ENCODE results near the gene CCDC60. TPM values are rescaled to one million over a fixed set of nuclear protein-coding genes. Genes with fewer than 3 reads are reported as not detected.

CCDC60 gene
- not detected in 2 replicates for total RNA-seq (2014; rRNA removed; shearing (Covaris generic))
- polyA plus RNA-seq (2014; cell fraction: nucleus; rRNA removed) = not detected in 2 replicates

GRCh38 chr12:119334430-119335170 lies at the start of gene CCDC60:
CCDC60 (plus strand) TSS chr12:119334729; CDS start chr12:119335177, 448 bp downstream.
- no peak for DNase-seq (ENCODE audit: extremely low read depth, low read depth)

GRCh38 chr12:119288576-119288975 lies 46.0 kb upstream of the CCDC60 start:
- DNase-seq (ENCODE audit: extremely low read depth, low read depth) = no peak

GRCh38 chr12:119292893-119293630 lies 41.5 kb upstream of the CCDC60 start:
- DNase-seq (ENCODE audit: extremely low read depth, low read depth) = no peak

- no peak for DNase-seq (ENCODE audit: extremely low read depth, low read depth)
These were observed 40.3 kb upstream of the CCDC60 start for GRCh38 chr12:119294211-119294610.

GRCh38 chr12:119296535-119296934 lies 38.0 kb upstream of the CCDC60 start:
- DNase-seq (ENCODE audit: extremely low read depth, low read depth) = no peak

GRCh38 chr12:119299130-119299529 lies 35.4 kb upstream of the CCDC60 start:
- no peak for DNase-seq (ENCODE audit: extremely low read depth, low read depth)

- no peak for DNase-seq (ENCODE audit: extremely low read depth, low read depth)
These were observed 33.1 kb upstream of the CCDC60 start for GRCh38 chr12:119301379-119301778.

GRCh38 chr12:119302451-119303080 lies 32.0 kb upstream of the CCDC60 start:
- no peak for DNase-seq (ENCODE audit: extremely low read depth, low read depth)

GRCh38 chr12:119306593-119306992 lies 27.9 kb upstream of the CCDC60 start:
- no peak for DNase-seq (ENCODE audit: extremely low read depth, low read depth)

- no peak for DNase-seq (ENCODE audit: extremely low read depth, low read depth)
These were observed 26.8 kb upstream of the CCDC60 start for GRCh38 chr12:119307747-119308146.

GRCh38 chr12:119308708-119309456 lies 25.6 kb upstream of the CCDC60 start:
- no peak for DNase-seq (ENCODE audit: extremely low read depth, low read depth)

GRCh38 chr12:119311878-119312277 lies 22.7 kb upstream of the CCDC60 start:
- DNase-seq (ENCODE audit: extremely low read depth, low read depth) = no peak

GRCh38 chr12:119312904-119313303 lies 21.6 kb upstream of the CCDC60 start:
- no peak for DNase-seq (ENCODE audit: extremely low read depth, low read depth)

- DNase-seq (ENCODE audit: extremely low read depth, low read depth) = no peak
These were observed 20.2 kb upstream of the CCDC60 start for GRCh38 chr12:119314290-119314689.

GRCh38 chr12:119319638-119320037 lies 14.9 kb upstream of the CCDC60 start:
- no peak for DNase-seq (ENCODE audit: extremely low read depth, low read depth)

GRCh38 chr12:119320678-119321077 lies 13.9 kb upstream of the CCDC60 start:
- DNase-seq (ENCODE audit: extremely low read depth, low read depth) = no peak

GRCh38 chr12:119322301-119322723 lies 12.2 kb upstream of the CCDC60 start:
- no peak for DNase-seq (ENCODE audit: extremely low read depth, low read depth)

GRCh38 chr12:119325813-119326212 lies 8.7 kb upstream of the CCDC60 start:
- no peak for DNase-seq (ENCODE audit: extremely low read depth, low read depth)

- DNase-seq (ENCODE audit: extremely low read depth, low read depth) = no peak
These were observed 8.2 kb upstream of the CCDC60 start for GRCh38 chr12:119326341-119326740.

GRCh38 chr12:119327471-119327870 lies 7.1 kb upstream of the CCDC60 start:
- DNase-seq (ENCODE audit: extremely low read depth, low read depth) = no peak

- peak; percentile 15 for DNase-seq (ENCODE audit: extremely low read depth, low read depth)
These were observed 6.4 kb upstream of the CCDC60 start for GRCh38 chr12:119328111-119328510.
